Measurements from ENCODE around the gene CACUL1. TPM values are rescaled to one million over a fixed set of nuclear protein-coding genes. Genes with fewer than 3 reads are reported as not detected.

The CACUL1 gene
- total and polyA plus RNA-seq, 7 donors = 4.2 to 51.7 (median 41.0) TPM

DNA sequence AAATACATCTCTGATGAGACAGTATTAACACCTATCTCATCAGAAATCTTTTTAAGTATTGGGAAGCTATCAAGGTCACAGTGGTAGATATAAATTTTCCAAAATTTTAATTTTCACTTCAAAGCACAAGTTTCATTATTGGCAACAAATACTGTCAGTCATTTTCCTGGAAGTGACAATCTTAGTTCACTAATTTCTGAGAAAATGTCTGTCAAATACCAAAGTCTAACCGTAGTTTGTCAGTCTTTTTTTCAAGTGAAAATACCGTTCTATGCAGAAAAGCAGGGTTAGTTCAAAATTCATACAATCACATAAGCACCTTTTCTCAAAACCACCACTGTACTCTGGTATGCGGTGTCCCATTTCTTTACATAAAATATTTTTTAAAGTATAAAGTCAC, 40.4 kb downstream of the CACUL1 start:
- no peak overlapping the region for H3K27ac ChIP-seq
- TF ChIP-seq, protein P1, sequence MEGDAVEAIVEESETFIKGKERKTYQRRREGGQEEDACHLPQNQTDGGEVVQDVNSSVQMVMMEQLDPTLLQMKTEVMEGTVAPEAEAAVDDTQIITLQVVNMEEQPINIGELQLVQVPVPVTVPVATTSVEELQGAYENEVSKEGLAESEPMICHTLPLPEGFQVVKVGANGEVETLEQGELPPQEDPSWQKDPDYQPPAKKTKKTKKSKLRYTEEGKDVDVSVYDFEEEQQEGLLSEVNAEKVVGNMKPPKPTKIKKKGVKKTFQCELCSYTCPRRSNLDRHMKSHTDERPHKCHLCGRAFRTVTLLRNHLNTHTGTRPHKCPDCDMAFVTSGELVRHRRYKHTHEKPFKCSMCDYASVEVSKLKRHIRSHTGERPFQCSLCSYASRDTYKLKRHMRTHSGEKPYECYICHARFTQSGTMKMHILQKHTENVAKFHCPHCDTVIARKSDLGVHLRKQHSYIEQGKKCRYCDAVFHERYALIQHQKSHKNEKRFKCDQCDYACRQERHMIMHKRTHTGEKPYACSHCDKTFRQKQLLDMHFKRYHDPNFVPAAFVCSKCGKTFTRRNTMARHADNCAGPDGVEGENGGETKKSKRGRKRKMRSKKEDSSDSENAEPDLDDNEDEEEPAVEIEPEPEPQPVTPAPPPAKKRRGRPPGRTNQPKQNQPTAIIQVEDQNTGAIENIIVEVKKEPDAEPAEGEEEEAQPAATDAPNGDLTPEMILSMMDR (IDR thresholded peaks at IDR 0.05) = no peak
- no peak for TF ChIP-seq POLR2AphosphoS5 (IDR thresholded peaks at IDR 0.05)
- TF ChIP-seq POLR2A (IDR thresholded peaks at IDR 0.05) = no peak
- no peak for TF ChIP-seq EP300 (IDR thresholded peaks at IDR 0.05)
- DNase-seq = no peak
- H3K4me3 ChIP-seq = no peak overlapping the region
- WGBS, 2 donors = 89 to 97% methylated on average over 3 of the region's 3 CpGs
- intact Hi-C loops (cut with DNase I) = no loop called here
- H3K4me1 ChIP-seq = peaks cover 0 to 8% (median 2%) of the 10 kb centered on the region in 4 donors
- no peaks in the 10 kb centered on the region for H3K36me3 ChIP-seq
- H3K27me3 ChIP-seq = no peaks in the 10 kb centered on the region
- H3K9me3 ChIP-seq = no peaks in the 10 kb centered on the region

DNA sequence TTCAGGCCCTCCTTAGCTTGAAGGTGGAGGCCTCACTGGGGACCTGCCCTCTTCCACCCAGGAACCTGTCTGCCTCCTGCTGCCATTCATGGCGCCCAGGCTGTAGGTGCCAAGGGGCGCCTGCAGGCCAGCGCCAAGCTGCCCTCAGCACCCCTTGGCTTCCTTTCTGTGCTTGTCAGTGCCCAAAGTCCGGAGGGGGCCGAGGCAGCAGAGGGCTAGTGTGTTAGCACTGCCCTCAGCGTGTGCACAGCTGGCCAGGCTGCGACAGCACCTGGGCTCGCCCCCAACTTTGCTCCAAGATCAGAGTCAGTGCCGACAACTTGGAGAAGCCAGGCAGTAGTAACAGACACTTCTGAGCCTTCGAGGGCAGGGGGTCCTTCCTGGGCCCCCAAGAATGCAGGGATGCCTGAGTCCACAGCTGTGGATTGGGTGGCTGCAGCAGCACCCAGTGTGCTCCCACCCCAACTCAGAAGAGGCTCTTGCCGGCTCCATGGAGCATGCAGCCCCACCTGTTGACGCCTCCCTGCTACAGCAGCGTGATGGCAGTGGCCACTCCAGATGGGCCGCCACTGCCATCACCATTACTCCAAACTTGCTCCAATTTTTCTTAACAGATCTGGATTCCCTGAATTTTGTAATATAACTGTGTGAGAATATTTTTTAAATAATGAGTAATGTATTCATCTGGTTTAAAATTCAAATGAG, 41.7 kb downstream of the CACUL1 start:
- Histone ChIP-seq H3K36me3 (no peaks in the 10 kb centered on the region), H3K4me1 (peaks cover 0 to 8% (median 2%) of the 10 kb centered on the region in 4 donors), H3K9me3 (no peaks in the 10 kb centered on the region), H3K27me3 (no peaks in the 10 kb centered on the region), H3K4me3 (no peak overlapping the region), H3K27ac (no peak overlapping the region)
- TF ChIP-seq POLR2A (IDR thresholded peaks at IDR 0.05) = no peak
- no peak for TF ChIP-seq EP300 (IDR thresholded peaks at IDR 0.05)
- TF ChIP-seq, protein P1 (IDR thresholded peaks at IDR 0.05) = no peak
- TF ChIP-seq POLR2AphosphoS5 (IDR thresholded peaks at IDR 0.05) = no peak
- 95 to 96% methylated on average over 14 of the region's 14 CpGs for WGBS, 2 donors
- intact Hi-C loops (cut with DNase I) = no loop called here
- DNase-seq = no peak

DNA sequence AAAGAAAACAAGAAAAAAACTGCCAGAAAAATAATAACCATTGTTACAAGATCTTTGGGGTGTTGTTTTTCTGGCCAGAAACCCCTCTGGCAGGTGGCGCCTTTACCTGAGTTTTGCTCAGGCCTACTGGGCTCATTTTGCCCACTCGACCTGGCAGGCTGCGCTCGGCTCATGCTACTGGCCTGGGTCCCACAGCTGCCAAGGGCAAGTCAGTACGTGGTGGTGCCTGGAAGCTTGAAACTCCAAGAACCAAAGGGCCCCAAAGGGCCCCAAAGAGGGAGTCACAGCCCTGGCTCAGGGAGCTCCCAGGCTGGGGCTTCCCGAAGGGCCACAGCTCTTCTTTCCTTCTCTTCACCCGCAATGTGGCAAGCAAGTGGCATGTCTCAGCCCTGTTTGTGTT, 42.7 kb downstream of the CACUL1 start:
- peaks cover 0 to 15% (median 3%) of the 10 kb centered on the region in 4 donors for H3K4me1 ChIP-seq
- H3K27ac ChIP-seq = no peak overlapping the region
- no peak overlapping the region for H3K4me3 ChIP-seq
- H3K9me3 ChIP-seq = no peaks in the 10 kb centered on the region
- intact Hi-C loops (cut with DNase I) = no loop called here
- no peaks in the 10 kb centered on the region for H3K36me3 ChIP-seq
- no peak for DNase-seq
- TF ChIP-seq, protein P1 (IDR thresholded peaks at IDR 0.05) = no peak
- TF ChIP-seq POLR2A (IDR thresholded peaks at IDR 0.05) = no peak
- TF ChIP-seq POLR2AphosphoS5 (IDR thresholded peaks at IDR 0.05) = no peak
- TF ChIP-seq EP300 (IDR thresholded peaks at IDR 0.05) = no peak
- 87 to 96% methylated on average over 7 of the region's 7 CpGs for WGBS, 2 donors
- H3K27me3 ChIP-seq = no peaks in the 10 kb centered on the region

DNA sequence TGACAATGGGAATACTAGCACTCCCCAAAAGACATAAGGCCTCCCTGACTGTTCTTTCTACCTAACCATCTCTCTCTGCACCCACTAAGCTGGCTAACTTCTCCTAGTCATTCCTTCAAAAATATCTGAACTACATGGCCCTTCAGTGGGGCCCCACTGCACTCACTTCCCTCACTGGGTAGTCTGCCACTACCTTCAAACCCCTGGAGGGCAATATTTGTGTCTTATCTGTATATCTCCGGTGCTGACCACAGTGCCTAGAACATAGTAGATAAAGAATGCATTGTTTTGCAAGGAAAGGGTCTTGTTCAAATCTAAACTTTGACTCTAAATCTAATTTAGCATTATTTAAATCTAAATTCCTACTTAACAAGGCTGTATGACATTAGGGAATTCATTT, 44.3 kb downstream of the CACUL1 start:
- H3K36me3 ChIP-seq = no peaks in the 10 kb centered on the region
- no peaks in the 10 kb centered on the region for H3K27me3 ChIP-seq
- H3K27ac ChIP-seq = no peak overlapping the region
- DNase-seq = no peak
- TF ChIP-seq EP300 (IDR thresholded peaks at IDR 0.05) (no peak), POLR2AphosphoS5 (IDR thresholded peaks at IDR 0.05) (no peak), POLR2A (IDR thresholded peaks at IDR 0.05) (no peak)
- TF ChIP-seq, protein P1 (IDR thresholded peaks at IDR 0.05) = no peak
- 95 to 97% methylated on average over 1 of the region's 1 CpG for WGBS, 2 donors
- H3K4me1 ChIP-seq = peaks cover 0 to 19% (median 3%) of the 10 kb centered on the region in 4 donors
- intact Hi-C loops (cut with DNase I) = no loop called here
- no peak overlapping the region for H3K4me3 ChIP-seq
- no peaks in the 10 kb centered on the region for H3K9me3 ChIP-seq

DNA sequence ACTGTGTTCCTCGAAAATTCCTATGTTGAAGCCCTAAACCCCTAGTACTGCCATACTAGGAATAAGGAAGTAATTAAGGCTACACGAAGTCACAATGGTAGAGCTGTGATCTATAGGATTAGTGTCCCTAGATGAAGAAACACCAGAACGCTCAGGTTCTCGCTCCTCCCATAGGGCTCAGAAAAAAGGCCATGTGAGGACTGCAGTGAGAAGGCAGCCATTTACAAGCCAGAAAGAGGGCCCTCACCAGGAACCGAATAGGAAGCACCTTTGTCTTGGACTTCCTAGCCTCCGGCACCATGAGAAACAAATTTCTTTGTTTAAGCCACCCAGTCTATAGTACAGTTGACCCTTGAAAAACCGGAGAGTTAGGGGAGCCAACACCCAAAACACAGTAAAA, 46.2 kb downstream of the CACUL1 start:
- H3K4me1 ChIP-seq = peaks cover 0 to 19% (median 3%) of the 10 kb centered on the region in 4 donors
- H3K27me3 ChIP-seq = no peaks in the 10 kb centered on the region
- H3K27ac ChIP-seq = no peak overlapping the region
- no peak for DNase-seq
- no peak overlapping the region for H3K4me3 ChIP-seq
- WGBS, 2 donors = 92 to 95% methylated on average over 7 of the region's 7 CpGs
- intact Hi-C loops (cut with DNase I) = no loop called here
- TF ChIP-seq, protein P1 (IDR thresholded peaks at IDR 0.05) = no peak
- TF ChIP-seq POLR2AphosphoS5 (IDR thresholded peaks at IDR 0.05) (no peak), POLR2A (IDR thresholded peaks at IDR 0.05) (no peak), EP300 (IDR thresholded peaks at IDR 0.05) (no peak)
- H3K36me3 ChIP-seq = no peaks in the 10 kb centered on the region
- no peaks in the 10 kb centered on the region for H3K9me3 ChIP-seq

Data from sigmoid colon (tissue), 7 donors.